ENCODE data around the gene NTHL1.

DNA sequence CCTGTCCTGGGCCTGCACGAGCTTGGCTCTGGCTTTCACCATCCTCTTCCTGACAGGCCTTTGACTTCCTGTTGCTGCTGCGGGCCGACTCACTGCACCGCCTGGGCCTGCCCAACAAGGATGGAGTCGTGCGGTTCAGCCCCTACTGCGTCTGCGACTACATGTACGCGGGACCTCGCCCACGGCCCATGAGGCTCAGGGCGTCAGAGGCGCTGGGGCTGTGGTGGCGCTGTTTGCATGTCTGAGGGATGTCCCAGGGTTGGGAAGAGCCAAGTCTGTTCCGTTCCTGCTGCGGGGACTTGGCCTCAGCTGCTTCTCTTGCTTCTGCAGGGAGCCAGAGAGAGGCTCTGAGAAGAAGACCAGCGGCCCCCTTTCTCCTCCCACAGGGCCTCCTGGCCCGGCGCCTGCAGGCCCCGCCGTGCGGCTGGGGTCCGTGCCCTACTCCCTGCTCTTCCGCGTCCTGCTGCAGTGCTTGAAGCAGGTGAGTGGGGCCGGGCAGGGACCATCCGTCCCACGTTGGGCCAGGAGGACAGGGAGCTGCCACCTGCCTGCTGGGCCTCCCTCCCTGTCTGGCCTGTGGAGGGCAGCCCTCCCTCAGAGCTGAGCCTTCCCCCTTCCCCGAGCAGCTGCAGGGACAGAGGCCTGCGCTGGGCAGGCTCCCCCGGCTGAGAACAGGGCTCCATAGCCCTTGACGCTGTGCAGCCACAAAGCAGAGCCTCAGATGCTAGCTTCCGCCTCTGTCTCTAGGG lies 24.0 kb upstream of the NTHL1 start:
- TF ChIP-seq CTCF (IDR thresholded peaks at IDR 0.05) (no peak), POLR2A (IDR thresholded peaks at IDR 0.05) (no peak)
